Hematopoietic multipotent progenitor cell treated with erythropoietin and hydrocortisone succinate and interleukin-3 and kit ligand, for 6 days (in vitro differentiated cells): ENCODE measurements around the gene PLEKHF1.

Experiments used
- DNase-seq: peaks from one replicate; pipeline ENCODE4 v3.0.0-alpha.2; 2015

PLEKHF1 gene

GRCh38 chr19:29680447-29680846, 15.2 kb downstream of the PLEKHF1 start:
- DNase-seq = peak; percentile 59

GRCh38 chr19:29680937-29681336, 15.7 kb downstream of the PLEKHF1 start:
- DNase-seq = no peak

- DNase-seq = no peak
Observed at GRCh38 chr19:29681422-29682235, 16.4 kb downstream of the PLEKHF1 start.

DNA sequence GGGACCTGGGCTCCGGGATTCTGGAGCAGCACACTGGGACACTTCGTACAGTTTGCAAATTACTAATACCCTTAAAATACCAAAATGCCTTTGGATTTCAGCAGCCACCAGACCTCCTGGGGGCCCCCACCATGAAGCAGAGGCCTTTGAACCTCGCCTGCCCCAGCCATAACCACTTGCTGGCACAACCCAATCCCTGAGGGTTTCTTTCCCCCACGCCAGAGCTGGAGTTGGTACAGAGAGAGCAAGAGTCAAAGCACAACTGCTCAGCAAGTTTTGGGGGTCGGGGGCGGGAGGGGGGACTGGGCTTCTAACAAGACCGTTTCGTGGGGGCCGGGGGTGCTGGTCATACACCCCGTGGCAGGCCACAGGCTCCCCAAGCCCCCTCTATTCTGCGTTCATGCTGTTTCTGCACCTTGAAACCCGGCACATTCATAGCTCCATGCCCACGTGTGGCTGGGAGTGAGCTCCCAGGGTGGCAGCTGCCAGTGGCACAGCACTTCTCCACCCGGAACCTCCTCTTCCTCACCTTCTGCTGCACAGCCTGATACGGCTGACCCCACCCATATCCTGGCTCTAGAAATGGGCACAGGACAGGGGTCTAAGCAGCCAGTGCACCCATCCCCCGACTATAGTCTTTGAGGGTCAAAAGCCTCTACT, 17.1 kb downstream of the PLEKHF1 start:
- no peak for DNase-seq

DNA sequence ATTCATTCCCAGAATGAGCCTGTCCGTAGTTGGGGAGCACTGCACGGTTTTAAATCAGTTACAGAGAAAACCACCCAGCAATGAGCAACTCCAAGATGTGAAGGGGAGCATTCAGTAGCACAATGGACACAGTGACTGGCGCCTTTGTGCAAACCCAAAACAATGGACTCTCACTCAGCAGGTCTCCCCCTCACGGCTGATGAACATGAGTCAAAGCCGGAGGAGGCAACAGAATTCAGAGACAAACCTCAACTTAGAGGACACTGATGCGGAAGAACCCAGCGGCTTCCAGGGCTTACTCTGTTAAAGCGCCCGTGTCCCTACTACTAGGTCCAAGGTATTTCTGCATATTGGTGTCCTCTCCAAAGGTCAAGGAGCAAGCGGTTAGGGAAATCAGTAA, 17.7 kb downstream of the PLEKHF1 start:
- DNase-seq = no peak

GRCh38 chr19:29685326-29685725, 20.1 kb downstream of the PLEKHF1 start:
- no peak for DNase-seq

DNA sequence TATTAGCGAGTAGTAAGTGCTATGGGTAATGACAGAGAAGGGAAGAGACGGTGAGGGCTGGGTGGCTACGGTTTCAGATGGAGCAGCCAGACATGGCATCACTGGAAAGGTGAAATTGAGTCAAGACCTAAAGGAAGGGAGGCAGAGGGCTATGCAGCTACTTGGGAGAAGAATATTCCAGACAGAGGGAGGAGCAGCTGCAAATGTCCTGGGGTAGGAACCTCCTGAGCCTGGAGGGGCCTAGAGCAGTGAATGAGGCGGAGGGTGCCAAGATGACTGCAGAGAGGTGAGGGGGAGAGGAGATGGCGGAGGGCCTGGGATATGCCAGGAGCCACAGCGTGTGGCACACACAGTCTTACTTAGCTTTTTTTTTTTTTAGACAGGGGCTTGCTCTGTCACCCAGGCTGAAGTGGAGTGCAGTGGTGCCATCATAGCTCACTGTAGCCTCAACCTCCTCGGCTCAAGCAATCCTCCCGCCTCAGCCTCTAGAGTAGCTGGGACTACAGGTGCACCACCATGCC, 21.1 kb downstream of the PLEKHF1 start:
- DNase-seq = no peak

GRCh38 chr19:29687244-29687896, 22.1 kb downstream of the PLEKHF1 start:
- DNase-seq = no peak

GRCh38 chr19:29687897-29688728, 22.9 kb downstream of the PLEKHF1 start:
- peak; percentile 57 for DNase-seq

- DNase-seq = peak; percentile 89
Observed at GRCh38 chr19:29690842-29691241, 25.6 kb downstream of the PLEKHF1 start.

GRCh38 chr19:29694161-29694560, 28.9 kb downstream of the PLEKHF1 start:
- DNase-seq = no peak

GRCh38 chr19:29694669-29695627, 29.7 kb downstream of the PLEKHF1 start:
- DNase-seq = peak; percentile 88

DNA sequence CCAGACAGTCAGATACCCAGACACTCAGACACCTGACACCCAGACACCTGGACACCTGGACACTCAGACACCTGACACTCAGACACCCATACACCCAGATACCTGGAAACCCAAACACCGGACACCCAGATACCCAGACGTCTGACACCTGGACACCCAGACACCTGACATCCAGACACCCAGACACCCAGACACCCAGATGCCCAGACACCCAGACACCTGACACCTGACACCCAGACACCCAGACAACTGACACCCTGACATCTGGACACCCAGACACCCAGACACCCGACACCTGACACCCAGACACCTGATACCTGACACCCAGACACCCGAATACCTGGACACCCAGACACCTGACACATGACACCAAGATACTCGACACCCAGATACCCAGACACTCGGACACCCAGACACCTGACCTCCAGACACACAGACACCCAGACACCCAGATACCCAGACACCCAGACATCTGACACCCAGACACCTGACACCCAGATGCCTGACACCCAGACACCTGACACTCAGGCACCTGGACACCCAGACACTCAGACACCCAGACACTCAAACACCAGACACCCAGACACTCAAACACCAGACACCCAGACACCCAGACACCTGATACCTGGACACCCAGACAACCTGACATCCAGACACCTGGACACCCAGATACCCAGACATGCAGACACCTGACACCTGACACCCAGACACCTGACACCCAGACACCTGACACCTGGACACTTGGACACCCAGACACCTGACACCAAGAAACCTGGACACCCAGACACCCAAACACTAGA, 30.7 kb downstream of the PLEKHF1 start:
- DNase-seq = no peak

DNA sequence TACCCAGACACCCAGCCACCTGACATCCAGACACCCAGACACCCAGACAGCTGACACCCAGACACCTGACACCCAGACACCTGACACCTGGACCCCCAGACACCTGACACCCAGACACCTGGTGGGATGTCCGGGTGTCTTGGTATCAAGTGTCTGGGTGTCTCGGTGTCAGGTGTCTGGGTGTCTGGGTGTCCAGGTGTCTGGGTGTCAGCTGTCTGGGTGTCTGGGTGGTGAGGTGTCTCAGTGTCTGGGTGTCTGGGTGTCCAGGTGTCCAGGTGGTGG, 31.2 kb downstream of the PLEKHF1 start:
- no peak for DNase-seq

GRCh38 chr19:29697523-29698261, 32.4 kb downstream of the PLEKHF1 start:
- DNase-seq = no peak

DNA sequence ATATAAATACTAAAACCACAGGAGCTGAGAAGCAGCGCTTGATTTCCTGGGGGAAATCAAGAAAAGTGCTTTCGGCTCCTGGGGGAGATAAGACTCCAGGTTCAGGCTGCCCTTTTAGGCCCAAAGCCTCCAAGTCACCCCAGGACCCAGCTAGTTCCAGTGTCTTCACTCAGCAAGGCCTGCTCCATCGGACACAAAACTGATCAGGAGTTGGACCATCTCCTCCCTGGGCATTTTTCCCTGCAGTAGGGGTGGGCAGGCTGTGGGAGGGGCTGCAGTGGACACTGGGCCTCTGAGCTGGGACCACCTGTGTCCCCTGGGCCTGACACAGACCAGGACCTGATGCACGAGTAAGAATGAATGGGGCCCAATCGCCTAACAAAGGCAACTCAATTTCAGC, 34.6 kb downstream of the PLEKHF1 start:
- DNase-seq = no peak

DNA sequence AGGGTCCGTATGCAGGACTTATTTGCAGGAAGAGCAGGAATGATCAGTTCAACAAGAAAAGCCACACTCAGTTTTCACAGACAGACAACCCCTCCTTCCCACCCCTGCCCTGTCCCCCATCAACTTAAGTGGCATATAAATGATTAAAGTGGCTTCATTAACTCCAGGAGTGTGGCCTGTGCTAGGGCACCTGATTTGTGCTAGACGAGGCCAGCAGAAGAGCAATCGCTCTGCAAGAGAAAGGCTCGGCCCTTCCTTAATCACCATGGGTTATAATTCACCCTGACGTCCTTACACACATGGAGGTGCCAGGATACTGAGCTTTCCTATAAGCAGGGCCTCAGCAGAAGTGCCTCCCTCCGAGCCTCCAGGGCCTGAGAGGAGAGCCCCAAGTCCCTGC, 35.2 kb downstream of the PLEKHF1 start:
- no peak for DNase-seq

GRCh38 chr19:29702161-29702962, 37.1 kb downstream of the PLEKHF1 start:
- DNase-seq = no peak

DNA sequence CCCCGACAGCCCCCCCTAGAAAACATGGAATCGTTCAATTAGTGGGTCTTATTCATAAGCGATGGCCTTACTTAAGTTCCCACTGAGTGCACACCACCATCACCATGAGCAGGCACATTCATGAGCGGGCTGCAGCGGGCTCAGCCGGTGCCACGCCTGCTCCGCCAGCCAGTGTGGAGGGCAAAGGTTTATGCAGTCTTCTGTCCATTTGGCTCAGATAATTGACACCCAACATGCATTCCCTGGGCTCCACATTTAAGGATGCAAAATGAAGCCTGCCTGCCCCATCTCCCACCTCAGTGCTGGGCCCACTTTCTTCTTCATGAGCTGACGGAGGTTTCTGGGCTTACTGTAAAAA, 37.7 kb downstream of the PLEKHF1 start:
- no peak for DNase-seq
